GM06990 (cell line): ENCODE data around the gene NCOA5.

ENCODE experiments used
- DNase-seq: peaks from one replicate; pipeline ENCODE4 v3.0.0-alpha.2; 2011; ENCODE audit not compliant: insufficient read length; ENCODE audit errors: extremely low read depth
- H3K27me3 ChIP-seq: replicated peaks from 2 replicates; pipeline ENCODE4 v1.6.0; 2011; ENCODE audit warnings: low read length; ENCODE audit not compliant: control insufficient read depth, insufficient read depth
- H3K36me3 ChIP-seq: 2 replicates; pipeline ENCODE4 v1.5.1; 2011; ENCODE audit warnings: low read length; ENCODE audit not compliant: control insufficient read depth, insufficient read depth
- H3K4me3 ChIP-seq: replicated peaks from 2 replicates; pipeline ENCODE4 v1.5.1; 2011; ENCODE audit warnings: low read depth, mild to moderate bottlenecking, control low read depth, low read length
- CTCF ChIP-seq: IDR thresholded peaks from 2 replicates; pipeline ENCODE4 v1.5.1; 2011; ENCODE audit warnings: low read length, control low read depth, mild to moderate bottlenecking, inconsistent platforms; ENCODE audit not compliant: insufficient read depth, poor library complexity, severe bottlenecking

Gene NCOA5

GRCh38 chr20:46118481-46119020 is 28.8 kb upstream of the NCOA5 start:
- no peak for TF ChIP-seq CTCF
- peak overlapping the region; percentile 91 for H3K4me3 ChIP-seq
- peak; percentile 71 for DNase-seq
- peaks cover 19% of the 10 kb centered on the region for H3K36me3 ChIP-seq
- H3K27me3 ChIP-seq = no peaks in the 10 kb centered on the region; the same call in 1 of the 2 replicates

GRCh38 chr20:46117704-46118467 is 28.1 kb upstream of the NCOA5 start, which contains the start of gene CD40:
CD40 (plus strand) TSS chr20:46118314; CDS start chr20:46118344, 30 bp downstream.
- Histone ChIP-seq H3K4me3 (peak within 1 kb of the TSS; percentile 91), H3K36me3 (peaks cover 13% of the 10 kb centered on the region), H3K27me3 (no peaks in the 10 kb centered on the region; the same call in 1 of the 2 replicates)
- no peak for TF ChIP-seq CTCF
- DNase-seq = peak; percentile 87

GRCh38 chr20:46114449-46114848 is 24.7 kb upstream of the NCOA5 start:
- no peak overlapping the region for H3K4me3 ChIP-seq
- no peaks in the 10 kb centered on the region; the same call in 1 of the 2 replicates for H3K36me3 ChIP-seq
- no peak for DNase-seq
- no peak for TF ChIP-seq CTCF
- H3K27me3 ChIP-seq = no peaks in the 10 kb centered on the region; the same call in 1 of the 2 replicates

DNA sequence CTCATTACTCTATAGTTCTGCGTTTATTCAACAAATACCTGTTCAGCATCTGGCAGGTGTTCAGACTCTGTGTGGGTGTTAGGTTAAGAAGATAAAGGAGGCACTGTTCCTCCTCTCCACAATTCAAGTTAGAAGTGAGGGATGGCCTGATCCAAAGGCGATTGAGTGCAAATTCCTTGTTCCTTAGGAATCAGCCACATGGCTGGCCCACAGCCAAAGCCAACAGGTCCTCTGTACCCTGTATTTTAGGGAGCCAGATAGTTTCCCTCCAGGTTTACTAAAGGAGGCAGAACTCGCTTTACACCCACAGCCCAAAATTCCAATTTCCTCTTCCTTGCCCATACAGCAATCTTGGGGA is 23.3 kb upstream of the NCOA5 start:
- no peak for TF ChIP-seq CTCF
- H3K27me3 ChIP-seq = no peaks in the 10 kb centered on the region; the same call in 1 of the 2 replicates
- no peak for DNase-seq
- H3K36me3 ChIP-seq = no peaks in the 10 kb centered on the region
- no peak overlapping the region for H3K4me3 ChIP-seq

DNA sequence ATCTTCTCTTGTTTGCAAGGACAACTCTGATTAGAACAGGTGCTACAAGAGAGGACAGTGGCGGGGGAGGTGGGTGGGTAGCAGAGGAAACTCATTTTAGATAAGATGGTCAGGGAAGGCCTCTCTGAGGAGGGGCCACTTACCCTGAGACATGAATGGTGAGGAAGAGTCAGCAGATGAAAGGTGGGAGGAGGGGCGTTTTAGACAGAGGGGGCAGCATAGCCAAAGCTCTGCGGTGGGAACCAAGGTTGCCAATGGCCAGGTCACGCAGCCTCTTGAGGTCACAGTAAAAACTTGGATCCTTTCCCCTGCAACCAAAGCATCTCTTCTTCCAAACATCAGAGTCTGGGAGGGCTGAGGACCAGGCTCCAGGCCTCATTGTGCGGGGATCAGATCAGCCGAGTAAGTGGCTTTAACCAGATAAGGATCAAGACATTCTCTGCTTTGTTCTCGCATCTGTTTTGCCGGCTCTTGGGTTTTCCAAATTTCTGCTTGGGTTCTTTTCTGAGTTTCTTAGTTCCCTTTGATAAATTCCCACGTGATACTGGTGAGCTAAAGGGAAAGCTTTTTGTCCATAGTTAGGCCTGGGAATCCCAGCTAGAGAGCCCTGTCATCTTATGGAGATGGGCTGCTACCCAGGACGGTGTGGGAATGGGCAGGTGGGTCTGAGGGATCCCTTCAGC is 22.8 kb upstream of the NCOA5 start:
- Histone ChIP-seq H3K4me3 (no peak overlapping the region), H3K27me3 (no peaks in the 10 kb centered on the region; the same call in 1 of the 2 replicates), H3K36me3 (no peaks in the 10 kb centered on the region)
- TF ChIP-seq CTCF = no peak
- no peak for DNase-seq
